ENCODE measurements around the gene PRKN. TPM values are rescaled to one million over a fixed set of nuclear protein-coding genes. Genes with fewer than 3 reads are reported as not detected.

PRKN gene
- polyA plus RNA-seq, 1 experiment: 0.71 TPM

GRCh38 chr6:161948462-161948861 lies 779.1 kb downstream of the PRKN start:
- no peak for DNase-seq (ENCODE audit: low read depth)
- Histone ChIP-seq H3K36me3 (ENCODE audit: control insufficient read depth, insufficient read depth, low read length) (no peaks in the 10 kb centered on the region), H3K4me3 (ENCODE audit: low read depth, low read length) (no peak overlapping the region), H3K27me3 (ENCODE audit: control insufficient read depth, insufficient read depth, low read length) (no peaks in the 10 kb centered on the region)
- ChIA-PET CTCF (no interaction called here), POLR2A (no interaction called here)
- TF ChIP-seq CTCF (IDR thresholded peaks at IDR 0.05; ENCODE audit: insufficient read depth, low read depth, low read length): no peak

GRCh38 chr6:161947371-161947770 lies 780.2 kb downstream of the PRKN start:
- POLR2A ChIA-PET: no interaction called here
- H3K36me3 ChIP-seq (ENCODE audit: control insufficient read depth, insufficient read depth, low read length): no peaks in the 10 kb centered on the region
- TF ChIP-seq CTCF (IDR thresholded peaks at IDR 0.05; ENCODE audit: insufficient read depth, low read depth, low read length): no peak

GRCh38 chr6:161946461-161946860 lies 781.1 kb downstream of the PRKN start:
- POLR2A ChIA-PET: no interaction called here
- Histone ChIP-seq H3K4me3 (ENCODE audit: low read depth, low read length) (no peak overlapping the region), H3K36me3 (ENCODE audit: control insufficient read depth, insufficient read depth, low read length) (no peaks in the 10 kb centered on the region), H3K27me3 (ENCODE audit: control insufficient read depth, insufficient read depth, low read length) (no peaks in the 10 kb centered on the region)
- no peak for TF ChIP-seq CTCF (IDR thresholded peaks at IDR 0.05; ENCODE audit: insufficient read depth, low read depth, low read length)
- CTCF ChIA-PET: no interaction called here
- DNase-seq (ENCODE audit: low read depth): no peak

More at GRCh38 chr6:161947371-161947770, 780.2 kb downstream of the PRKN start:
- H3K27me3 ChIP-seq (ENCODE audit: control insufficient read depth, insufficient read depth, low read length): no peaks in the 10 kb centered on the region
- no peak overlapping the region for H3K4me3 ChIP-seq (ENCODE audit: low read depth, low read length)
- no peak for DNase-seq (ENCODE audit: low read depth)
- CTCF ChIA-PET: no interaction called here

GRCh38 chr6:161943561-161943960 lies 784.0 kb downstream of the PRKN start:
- ChIA-PET POLR2A (no interaction called here), CTCF (no interaction called here)
- no peak for DNase-seq (ENCODE audit: low read depth)
- Histone ChIP-seq H3K27me3 (ENCODE audit: control insufficient read depth, insufficient read depth, low read length) (no peaks in the 10 kb centered on the region), H3K36me3 (ENCODE audit: control insufficient read depth, insufficient read depth, low read length) (no peaks in the 10 kb centered on the region), H3K4me3 (ENCODE audit: low read depth, low read length) (no peak overlapping the region)
- TF ChIP-seq CTCF (IDR thresholded peaks at IDR 0.05; ENCODE audit: insufficient read depth, low read depth, low read length): no peak

- Histone ChIP-seq H3K4me3 (ENCODE audit: low read depth, low read length) (no peak overlapping the region), H3K36me3 (ENCODE audit: control insufficient read depth, insufficient read depth, low read length) (no peaks in the 10 kb centered on the region), H3K27me3 (ENCODE audit: control insufficient read depth, insufficient read depth, low read length) (no peaks in the 10 kb centered on the region)
- no peak for TF ChIP-seq CTCF (IDR thresholded peaks at IDR 0.05; ENCODE audit: insufficient read depth, low read depth, low read length)
- ChIA-PET CTCF (no interaction called here), POLR2A (no interaction called here)
- DNase-seq (ENCODE audit: low read depth): no peak
Measured at GRCh38 chr6:161941565-161941964, 786.0 kb downstream of the PRKN start.
